Measurements from ENCODE around the gene PROZ.

PROZ gene

GRCh38 chr13:113109151-113110047 is 49.0 kb upstream of the PROZ start:
- Histone ChIP-seq H3K4me3 (ENCODE audit: low read depth, low read length) (no peak overlapping the region), H3K27ac (ENCODE audit: extremely low read depth, low read depth, low read length) (no peak overlapping the region), H3K9me3 (ENCODE audit: control insufficient read depth, insufficient read depth, low read depth, low read length) (no peaks in the 10 kb centered on the region), H3K4me1 (ENCODE audit: control insufficient read depth, insufficient read depth, low read length) (no peaks in the 10 kb centered on the region), H3K36me3 (ENCODE audit: control insufficient read depth in 2 of 2, insufficient read depth in 1 of 2, low read length in 2 of 2) (no peaks in the 10 kb centered on the region)
- TF ChIP-seq ZNF169 (tag by site-specific recombination; IDR thresholded peaks at IDR 0.05) (no peak), TRIM28 (IDR thresholded peaks at IDR 0.05; ENCODE audit: borderline replicate concordance, low read length) (no peak)
- ChIA-PET POLR2A (no interaction called here), CTCF (no interaction called here)

DNA sequence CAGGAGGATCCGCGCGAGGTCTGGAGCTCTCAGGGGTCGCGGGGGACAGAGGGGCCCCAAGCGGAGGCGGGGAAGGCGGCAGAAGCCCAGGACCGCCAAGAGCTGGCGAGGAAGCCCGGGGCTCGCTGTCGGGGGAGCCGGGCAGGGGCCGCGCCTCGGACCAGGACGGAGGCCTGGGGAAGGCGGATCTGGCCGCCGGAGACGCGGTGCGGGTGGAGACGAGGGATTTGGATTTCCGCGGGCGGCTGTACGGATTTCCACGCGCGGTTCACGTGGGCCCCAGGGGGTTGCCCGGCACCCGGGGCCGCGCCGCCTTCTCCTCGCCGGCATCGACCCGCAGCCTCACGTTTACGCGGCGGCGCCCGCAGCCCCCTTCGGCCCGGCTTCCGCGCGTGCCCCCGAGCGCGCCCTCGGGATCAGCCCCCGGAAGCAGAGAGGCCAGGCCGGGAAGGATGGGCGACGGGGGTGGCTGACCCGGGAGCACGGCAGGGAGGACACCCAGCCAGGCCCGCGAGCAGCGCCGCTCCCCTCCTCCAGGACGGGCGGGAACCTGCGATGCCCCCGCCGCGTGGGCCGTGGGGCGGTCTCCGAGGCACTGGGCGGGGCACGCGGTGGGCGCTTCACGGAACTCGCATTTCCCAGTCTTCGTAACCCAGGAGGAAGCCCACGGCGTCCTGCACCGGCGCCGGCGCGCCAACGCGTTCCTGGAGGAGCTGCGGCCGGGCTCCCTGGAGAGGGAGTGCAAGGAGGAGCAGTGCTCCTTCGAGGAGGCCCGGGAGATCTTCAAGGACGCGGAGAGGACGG is 48.2 kb upstream of the PROZ start:
- Histone ChIP-seq H3K4me3 (ENCODE audit: low read depth, low read length) (peak overlapping the region; percentile 2; the same call in 1 of the 2 replicates), H3K36me3 (ENCODE audit: control insufficient read depth in 2 of 2, insufficient read depth in 1 of 2, low read length in 2 of 2) (no peaks in the 10 kb centered on the region), H3K9me3 (ENCODE audit: control insufficient read depth, insufficient read depth, low read depth, low read length) (no peaks in the 10 kb centered on the region), H3K27ac (ENCODE audit: extremely low read depth, low read depth, low read length) (no peak overlapping the region), H3K4me1 (ENCODE audit: control insufficient read depth, insufficient read depth, low read length) (no peaks in the 10 kb centered on the region)
- TF ChIP-seq ZNF677 (tag by site-specific recombination; IDR thresholded peaks at IDR 0.05) (no peak), ZNF239 (tag by site-specific recombination; IDR thresholded peaks at IDR 0.05) (no peak), BCL11B (tag by site-specific recombination; IDR thresholded peaks at IDR 0.05; ENCODE audit: low read depth) (no peak), ZNF830 (tag by site-specific recombination; IDR thresholded peaks at IDR 0.05; ENCODE audit: low read depth) (no peak), ZNF18 (tag by site-specific recombination; IDR thresholded peaks at IDR 0.05) (no peak)
- TF ChIP-seq, protein P1, sequence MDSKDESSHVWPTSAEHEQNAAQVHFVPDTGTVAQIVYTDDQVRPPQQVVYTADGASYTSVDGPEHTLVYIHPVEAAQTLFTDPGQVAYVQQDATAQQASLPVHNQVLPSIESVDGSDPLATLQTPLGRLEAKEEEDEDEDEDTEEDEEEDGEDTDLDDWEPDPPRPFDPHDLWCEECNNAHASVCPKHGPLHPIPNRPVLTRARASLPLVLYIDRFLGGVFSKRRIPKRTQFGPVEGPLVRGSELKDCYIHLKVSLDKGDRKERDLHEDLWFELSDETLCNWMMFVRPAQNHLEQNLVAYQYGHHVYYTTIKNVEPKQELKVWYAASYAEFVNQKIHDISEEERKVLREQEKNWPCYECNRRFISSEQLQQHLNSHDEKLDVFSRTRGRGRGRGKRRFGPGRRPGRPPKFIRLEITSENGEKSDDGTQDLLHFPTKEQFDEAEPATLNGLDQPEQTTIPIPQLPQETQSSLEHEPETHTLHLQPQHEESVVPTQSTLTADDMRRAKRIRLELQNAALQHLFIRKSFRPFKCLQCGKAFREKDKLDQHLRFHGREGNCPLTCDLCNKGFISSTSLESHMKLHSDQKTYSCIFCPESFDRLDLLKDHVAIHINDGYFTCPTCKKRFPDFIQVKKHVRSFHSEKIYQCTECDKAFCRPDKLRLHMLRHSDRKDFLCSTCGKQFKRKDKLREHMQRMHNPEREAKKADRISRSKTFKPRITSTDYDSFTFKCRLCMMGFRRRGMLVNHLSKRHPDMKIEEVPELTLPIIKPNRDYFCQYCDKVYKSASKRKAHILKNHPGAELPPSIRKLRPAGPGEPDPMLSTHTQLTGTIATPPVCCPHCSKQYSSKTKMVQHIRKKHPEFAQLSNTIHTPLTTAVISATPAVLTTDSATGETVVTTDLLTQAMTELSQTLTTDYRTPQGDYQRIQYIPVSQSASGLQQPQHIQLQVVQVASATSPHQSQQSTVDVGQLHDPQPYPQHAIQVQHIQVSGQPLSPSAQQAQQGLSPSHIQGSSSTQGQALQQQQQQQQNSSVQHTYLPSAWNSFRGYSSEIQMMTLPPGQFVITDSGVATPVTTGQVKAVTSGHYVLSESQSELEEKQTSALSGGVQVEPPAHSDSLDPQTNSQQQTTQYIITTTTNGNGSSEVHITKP (tag by site-specific recombination; IDR thresholded peaks at IDR 0.05) = no peak
- ChIA-PET POLR2A (no interaction called here), CTCF (no interaction called here)

GRCh38 chr13:113110852-113111315 is 47.6 kb upstream of the PROZ start:
- Histone ChIP-seq H3K4me1 (ENCODE audit: control insufficient read depth, insufficient read depth, low read length) (no peaks in the 10 kb centered on the region), H3K27ac (ENCODE audit: extremely low read depth, low read depth, low read length) (no peak overlapping the region), H3K4me3 (ENCODE audit: low read depth, low read length) (no peak overlapping the region), H3K36me3 (ENCODE audit: control insufficient read depth in 2 of 2, insufficient read depth in 1 of 2, low read length in 2 of 2) (no peaks in the 10 kb centered on the region), H3K9me3 (ENCODE audit: control insufficient read depth, insufficient read depth, low read depth, low read length) (no peaks in the 10 kb centered on the region)
- POLR2A ChIA-PET = no interaction called here
- CTCF ChIA-PET = no interaction called here
- TF ChIP-seq ZNF433 (tag by site-specific recombination; IDR thresholded peaks at IDR 0.05; ENCODE audit: low read depth) (no peak), ZNF362 (tag by site-specific recombination; IDR thresholded peaks at IDR 0.05) (no peak)
- TF ChIP-seq, protein P2, sequence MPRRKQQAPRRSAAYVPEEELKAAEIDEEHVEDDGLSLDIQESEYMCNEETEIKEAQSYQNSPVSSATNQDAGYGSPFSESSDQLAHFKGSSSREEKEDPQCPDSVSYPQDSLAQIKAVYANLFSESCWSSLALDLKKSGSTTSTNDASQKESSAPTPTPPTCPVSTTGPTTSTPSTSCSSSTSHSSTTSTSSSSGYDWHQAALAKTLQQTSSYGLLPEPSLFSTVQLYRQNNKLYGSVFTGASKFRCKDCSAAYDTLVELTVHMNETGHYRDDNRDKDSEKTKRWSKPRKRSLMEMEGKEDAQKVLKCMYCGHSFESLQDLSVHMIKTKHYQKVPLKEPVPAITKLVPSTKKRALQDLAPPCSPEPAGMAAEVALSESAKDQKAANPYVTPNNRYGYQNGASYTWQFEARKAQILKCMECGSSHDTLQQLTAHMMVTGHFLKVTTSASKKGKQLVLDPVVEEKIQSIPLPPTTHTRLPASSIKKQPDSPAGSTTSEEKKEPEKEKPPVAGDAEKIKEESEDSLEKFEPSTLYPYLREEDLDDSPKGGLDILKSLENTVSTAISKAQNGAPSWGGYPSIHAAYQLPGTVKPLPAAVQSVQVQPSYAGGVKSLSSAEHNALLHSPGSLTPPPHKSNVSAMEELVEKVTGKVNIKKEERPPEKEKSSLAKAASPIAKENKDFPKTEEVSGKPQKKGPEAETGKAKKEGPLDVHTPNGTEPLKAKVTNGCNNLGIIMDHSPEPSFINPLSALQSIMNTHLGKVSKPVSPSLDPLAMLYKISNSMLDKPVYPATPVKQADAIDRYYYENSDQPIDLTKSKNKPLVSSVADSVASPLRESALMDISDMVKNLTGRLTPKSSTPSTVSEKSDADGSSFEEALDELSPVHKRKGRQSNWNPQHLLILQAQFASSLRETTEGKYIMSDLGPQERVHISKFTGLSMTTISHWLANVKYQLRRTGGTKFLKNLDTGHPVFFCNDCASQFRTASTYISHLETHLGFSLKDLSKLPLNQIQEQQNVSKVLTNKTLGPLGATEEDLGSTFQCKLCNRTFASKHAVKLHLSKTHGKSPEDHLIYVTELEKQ (tag by site-specific recombination; IDR thresholded peaks at IDR 0.05; ENCODE audit: borderline replicate concordance) = no peak
- TF ChIP-seq, protein P3, sequence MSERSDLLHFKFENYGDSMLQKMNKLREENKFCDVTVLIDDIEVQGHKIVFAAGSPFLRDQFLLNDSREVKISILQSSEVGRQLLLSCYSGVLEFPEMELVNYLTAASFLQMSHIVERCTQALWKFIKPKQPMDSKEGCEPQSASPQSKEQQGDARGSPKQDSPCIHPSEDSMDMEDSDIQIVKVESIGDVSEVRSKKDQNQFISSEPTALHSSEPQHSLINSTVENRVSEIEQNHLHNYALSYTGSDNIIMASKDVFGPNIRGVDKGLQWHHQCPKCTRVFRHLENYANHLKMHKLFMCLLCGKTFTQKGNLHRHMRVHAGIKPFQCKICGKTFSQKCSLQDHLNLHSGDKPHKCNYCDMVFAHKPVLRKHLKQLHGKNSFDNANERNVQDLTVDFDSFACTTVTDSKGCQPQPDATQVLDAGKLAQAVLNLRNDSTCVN (tag by site-specific recombination; optimal IDR thresholded peaks at IDR 0.05) = no peak
- TF ChIP-seq, protein P4, sequence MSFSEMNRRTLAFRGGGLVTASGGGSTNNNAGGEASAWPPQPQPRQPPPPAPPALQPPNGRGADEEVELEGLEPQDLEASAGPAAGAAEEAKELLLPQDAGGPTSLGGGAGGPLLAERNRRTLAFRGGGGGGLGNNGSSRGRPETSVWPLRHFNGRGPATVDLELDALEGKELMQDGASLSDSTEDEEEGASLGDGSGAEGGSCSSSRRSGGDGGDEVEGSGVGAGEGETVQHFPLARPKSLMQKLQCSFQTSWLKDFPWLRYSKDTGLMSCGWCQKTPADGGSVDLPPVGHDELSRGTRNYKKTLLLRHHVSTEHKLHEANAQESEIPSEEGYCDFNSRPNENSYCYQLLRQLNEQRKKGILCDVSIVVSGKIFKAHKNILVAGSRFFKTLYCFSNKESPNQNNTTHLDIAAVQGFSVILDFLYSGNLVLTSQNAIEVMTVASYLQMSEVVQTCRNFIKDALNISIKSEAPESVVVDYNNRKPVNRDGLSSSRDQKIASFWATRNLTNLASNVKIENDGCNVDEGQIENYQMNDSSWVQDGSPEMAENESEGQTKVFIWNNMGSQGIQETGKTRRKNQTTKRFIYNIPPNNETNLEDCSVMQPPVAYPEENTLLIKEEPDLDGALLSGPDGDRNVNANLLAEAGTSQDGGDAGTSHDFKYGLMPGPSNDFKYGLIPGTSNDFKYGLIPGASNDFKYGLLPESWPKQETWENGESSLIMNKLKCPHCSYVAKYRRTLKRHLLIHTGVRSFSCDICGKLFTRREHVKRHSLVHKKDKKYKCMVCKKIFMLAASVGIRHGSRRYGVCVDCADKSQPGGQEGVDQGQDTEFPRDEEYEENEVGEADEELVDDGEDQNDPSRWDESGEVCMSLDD (tag by site-specific recombination; IDR thresholded peaks at IDR 0.05) = no peak
